HG02678 (cell line): Measurements from ENCODE around the gene FGR.

Experiments
- ATAC-seq: cut with Tn5 transposase; IDR thresholded peaks from one replicate; pipeline ENCODE4 v1.9.1; 2021; ENCODE audit warnings: mild to moderate bottlenecking, moderate library complexity; ENCODE audit not compliant: unreplicated experiment

FGR gene

GRCh38 chr1:27569506-27570291 lies 65.3 kb downstream of the FGR start:
- ATAC-seq, result no peak

- no peak for ATAC-seq
Observed at GRCh38 chr1:27569088-27569460, 65.9 kb downstream of the FGR start.

DNA sequence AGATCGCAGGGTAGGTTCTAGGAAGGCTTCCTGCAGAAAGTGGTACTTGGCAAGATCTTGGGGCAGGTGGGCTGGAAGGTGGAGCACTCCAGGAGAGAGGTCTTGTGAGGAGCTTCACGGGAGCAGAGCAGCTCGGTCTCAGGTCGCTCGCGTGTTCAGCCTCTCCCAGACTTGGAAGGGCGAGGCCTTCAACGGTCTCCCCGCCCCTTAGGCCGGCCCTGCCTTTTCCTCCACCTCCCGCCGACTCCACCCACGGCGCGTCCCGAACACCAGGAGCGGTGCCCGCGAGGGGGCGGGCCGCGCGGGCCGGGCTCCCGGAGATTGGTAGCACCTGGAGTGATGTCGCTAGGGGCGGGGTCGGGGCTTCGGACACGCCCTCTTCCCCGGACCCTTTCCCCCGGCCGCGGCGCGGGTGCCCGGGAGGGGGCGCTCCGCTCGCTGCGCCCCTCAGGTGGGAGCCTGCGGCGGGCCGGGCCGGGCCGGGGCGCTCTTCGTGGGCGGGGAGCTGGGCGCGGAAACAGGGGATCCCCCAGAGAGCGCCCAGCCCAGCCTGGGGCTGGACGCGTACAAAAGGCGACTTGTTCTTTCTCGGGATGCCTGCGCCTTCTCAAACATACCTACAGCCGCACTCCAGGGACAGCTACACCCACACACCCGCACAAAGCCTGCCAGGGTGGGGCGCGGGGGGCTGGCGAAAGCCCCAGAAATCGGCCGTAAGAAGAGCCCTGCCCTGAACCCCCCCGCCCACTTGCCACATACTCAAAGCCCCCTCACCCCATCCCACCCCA lies 66.5 kb downstream of the FGR start:
- peak; percentile 91 for ATAC-seq

DNA sequence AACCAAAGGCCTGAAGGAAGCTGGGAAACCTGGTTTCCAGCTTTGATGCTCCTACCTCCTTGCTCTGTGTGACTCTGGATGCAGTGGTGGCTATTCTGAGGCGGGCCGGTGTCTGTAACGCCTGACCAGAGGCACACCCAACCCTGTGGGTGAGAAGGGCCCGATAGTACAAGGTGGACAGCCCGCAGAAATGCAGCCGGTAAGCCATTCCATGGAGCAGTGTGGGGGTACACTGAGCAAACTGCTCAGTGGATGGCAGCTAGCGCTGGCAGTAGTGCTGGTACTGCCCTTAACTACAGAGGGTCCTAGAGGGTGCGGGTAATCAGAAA lies 67.0 kb downstream of the FGR start:
- ATAC-seq, result no peak

GRCh38 chr1:27567146-27567526 lies 67.8 kb downstream of the FGR start:
- no peak for ATAC-seq

GRCh38 chr1:27566462-27567145 lies 68.4 kb downstream of the FGR start:
- no peak for ATAC-seq

GRCh38 chr1:27564710-27565649 lies 70.0 kb downstream of the FGR start:
- ATAC-seq, result no peak

DNA sequence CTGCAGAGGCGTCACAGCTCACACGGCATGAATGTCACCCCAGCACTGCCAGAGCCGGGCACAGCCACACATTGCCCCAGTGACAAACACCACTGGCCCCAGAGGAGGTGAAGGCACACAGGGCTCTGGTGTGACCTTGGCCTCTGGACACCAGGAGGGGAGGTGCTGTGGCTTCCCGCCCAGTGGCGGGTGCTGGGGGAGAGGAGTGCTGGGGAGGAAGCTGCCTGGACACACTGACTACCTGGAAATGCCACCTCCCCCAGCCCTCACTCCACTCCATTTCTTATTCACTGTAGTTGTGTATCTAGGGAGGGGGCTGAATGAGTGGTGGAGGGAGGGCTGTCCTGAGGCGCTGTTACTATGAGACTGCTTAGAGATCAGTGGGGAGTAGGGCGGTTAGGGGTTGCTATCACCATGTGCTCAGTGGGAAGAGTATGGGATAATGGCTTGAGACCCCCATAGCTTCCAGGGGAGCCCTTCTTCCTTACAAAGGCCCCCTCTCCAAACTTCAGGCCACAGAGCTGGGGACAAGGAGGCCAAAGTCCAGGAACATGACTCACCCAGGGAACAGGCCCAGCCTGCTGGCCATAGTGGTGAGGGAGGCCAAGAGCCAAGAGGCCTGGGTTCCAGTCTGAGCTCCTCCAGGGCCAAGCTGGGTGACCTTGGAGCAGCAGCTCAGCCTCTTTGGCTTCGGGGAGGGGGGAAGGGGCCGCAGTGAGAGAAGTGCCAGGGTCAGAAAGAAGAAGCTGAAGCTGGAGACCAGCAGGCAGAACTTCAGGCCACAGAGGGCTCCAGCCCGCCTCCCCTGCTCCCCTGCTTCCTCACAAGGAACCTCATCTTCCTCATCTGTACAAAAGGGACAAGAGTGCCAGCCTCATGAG lies 71.2 kb downstream of the FGR start:
- ATAC-seq, result no peak

DNA sequence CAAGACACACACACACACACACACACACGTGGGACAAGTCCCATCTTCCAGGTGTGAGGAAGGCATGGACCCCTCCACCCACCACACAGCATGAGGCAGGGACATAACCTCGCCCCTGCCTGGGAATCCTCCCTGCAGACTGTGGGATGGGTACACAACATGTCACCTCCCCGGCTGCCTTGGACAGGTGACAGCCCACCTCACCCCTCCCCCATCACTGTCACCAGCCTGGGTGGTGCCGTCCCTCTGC lies 71.7 kb downstream of the FGR start:
- ATAC-seq, result no peak

- no peak for ATAC-seq
Observed at GRCh38 chr1:27562534-27563340, 72.2 kb downstream of the FGR start.
